Activated CD8-positive, alpha-beta memory T cell treated with anti-CD3 and anti-CD28 coated beads for 24 hours (primary cell): Measurements from ENCODE around the gene TEKT2.

ENCODE experiments used
- DNase-seq: peaks from one replicate; pipeline ENCODE4 v3.0.0-alpha.2; 2020

Gene TEKT2

GRCh38 chr1:36134031-36134430, 50.1 kb downstream of the TEKT2 start:
- no peak for DNase-seq

- DNase-seq = peak; percentile 73
Measured at GRCh38 chr1:36134505-36135329, 50.8 kb downstream of the TEKT2 start.

GRCh38 chr1:36135330-36135667, 51.4 kb downstream of the TEKT2 start:
- no peak for DNase-seq

GRCh38 chr1:36135796-36136195, 51.9 kb downstream of the TEKT2 start:
- DNase-seq = no peak

GRCh38 chr1:36136535-36136934, 52.6 kb downstream of the TEKT2 start:
- no peak for DNase-seq

GRCh38 chr1:36137226-36137625, 53.3 kb downstream of the TEKT2 start:
- DNase-seq = no peak

- DNase-seq = no peak
Measured at GRCh38 chr1:36137776-36138175, 53.9 kb downstream of the TEKT2 start.
